GM18909 (cell line): ENCODE results near the gene DRG1.
"Not testable (repeated sequence)": the region's sequence is repeated elsewhere in the genome, so short reads cannot be mapped to it uniquely, and the experiment has no call there.

Source experiments
- ATAC-seq: cut with Tn5 transposase; IDR thresholded peaks from one replicate; pipeline ENCODE4 v1.9.1; 2021; ENCODE audit warnings: mild to moderate bottlenecking; ENCODE audit not compliant: unreplicated experiment, poor library complexity

Gene DRG1

GRCh38 chr22:31441652-31442051, 42.2 kb downstream of the DRG1 start:
- ATAC-seq = no peak

GRCh38 chr22:31442768-31443489, 43.5 kb downstream of the DRG1 start:
- ATAC-seq = no peak

DNA sequence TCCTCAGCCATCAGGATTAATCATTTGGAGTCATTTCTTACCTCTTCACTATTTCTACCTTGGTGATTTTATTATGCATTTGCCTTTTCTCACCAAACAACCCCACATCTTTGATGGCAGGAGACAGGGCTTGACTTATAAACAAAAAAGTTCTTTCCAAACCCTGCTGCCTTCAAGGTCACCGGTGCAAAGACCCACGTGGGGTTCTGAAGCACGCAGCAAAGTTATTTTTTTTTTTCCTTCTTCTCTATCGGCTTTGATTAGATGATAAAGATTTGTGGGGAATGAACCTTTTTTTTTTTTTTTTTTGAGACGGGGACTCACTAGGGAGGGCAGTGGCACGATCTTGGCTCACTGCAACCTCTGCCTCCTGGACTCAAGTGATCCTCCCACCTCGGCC, 44.1 kb downstream of the DRG1 start:
- no peak for ATAC-seq

DNA sequence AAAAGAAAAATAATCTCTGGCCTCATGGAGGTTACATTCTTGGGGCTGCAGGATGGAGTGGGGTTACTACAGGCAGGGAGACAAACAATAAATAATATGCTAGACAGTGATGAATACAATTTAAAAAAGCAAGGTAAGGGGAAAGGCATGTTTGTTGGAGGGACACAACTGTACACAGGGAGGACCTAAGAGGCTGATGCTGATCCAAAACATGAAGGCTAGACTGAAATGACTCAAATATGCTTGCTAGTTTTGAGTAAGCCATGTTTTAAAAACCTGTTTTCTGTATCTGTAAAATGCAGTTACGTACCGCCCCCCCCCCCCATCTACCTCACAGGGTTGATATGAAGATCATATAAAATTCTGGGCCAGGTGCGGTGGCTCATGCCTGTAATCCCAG, 46.2 kb downstream of the DRG1 start:
- no peak for ATAC-seq

- ATAC-seq = no peak
Observed at GRCh38 chr22:31446208-31446607, 46.8 kb downstream of the DRG1 start.

- no peak for ATAC-seq
Observed at GRCh38 chr22:31446767-31447166, 47.4 kb downstream of the DRG1 start.

GRCh38 chr22:31447337-31447736, 47.9 kb downstream of the DRG1 start:
- no peak for ATAC-seq

DNA sequence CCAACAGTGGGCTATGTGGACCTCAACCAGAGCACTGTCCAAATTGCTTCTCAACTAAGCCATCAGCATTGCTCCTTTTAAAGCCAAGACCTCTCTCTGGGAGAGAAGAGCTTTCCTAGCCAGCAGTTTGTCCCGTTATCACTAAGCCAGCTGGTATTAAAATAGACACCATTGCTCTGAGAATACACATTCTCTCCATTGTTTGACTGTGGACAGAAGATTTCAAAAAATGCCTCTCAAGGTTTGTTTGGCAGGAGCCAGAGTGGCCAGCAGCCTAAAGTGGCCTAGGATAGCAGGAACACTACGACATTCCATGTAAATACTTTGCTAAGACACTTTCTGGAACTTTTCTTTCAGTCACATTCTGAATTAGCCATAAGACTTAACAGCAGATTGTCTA, 49.0 kb downstream of the DRG1 start:
- no peak for ATAC-seq

- ATAC-seq = no peak
Observed at GRCh38 chr22:31449506-31449905, 50.1 kb downstream of the DRG1 start.

DNA sequence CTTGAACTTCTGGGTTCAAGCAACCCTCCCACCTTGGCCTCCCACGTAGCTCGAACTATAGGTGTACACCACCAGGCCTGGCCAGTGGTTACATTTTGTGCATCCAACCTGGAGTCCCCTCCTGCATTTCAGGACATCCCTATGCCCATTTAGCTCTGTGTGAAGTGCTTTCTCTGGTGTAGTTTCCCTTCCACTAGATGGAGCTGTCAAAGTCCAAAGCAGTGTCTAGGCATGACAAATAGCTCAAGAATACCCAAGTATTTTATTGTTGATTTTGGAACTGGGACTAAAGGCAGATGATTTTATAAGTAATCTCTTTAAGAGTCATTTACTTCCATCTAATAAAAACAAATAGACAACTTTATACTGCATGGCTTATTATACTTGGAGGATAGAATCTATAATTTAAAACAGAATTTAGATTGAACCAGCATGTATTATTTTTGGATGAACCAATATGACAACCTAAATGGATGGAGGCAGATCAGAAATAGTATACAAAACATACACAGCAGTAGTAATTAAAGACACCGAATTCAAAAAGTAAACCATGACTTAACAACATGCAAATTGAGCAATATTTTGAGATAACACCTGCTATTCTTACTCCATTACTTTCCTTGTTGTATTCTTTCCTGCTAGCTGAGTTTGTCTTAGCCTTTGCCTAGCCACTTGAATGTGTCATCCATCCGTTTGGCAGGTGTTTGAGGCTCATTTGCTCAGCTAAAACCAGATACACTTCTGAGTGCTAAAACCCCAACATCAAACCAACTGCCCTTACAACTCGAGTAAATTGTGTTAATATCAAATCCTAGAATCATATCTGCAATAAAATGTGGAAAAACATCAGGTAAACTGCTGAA, 52.5 kb downstream of the DRG1 start:
- no peak for ATAC-seq

- no peak for ATAC-seq
Observed at GRCh38 chr22:31461699-31462098, 62.3 kb downstream of the DRG1 start.

DNA sequence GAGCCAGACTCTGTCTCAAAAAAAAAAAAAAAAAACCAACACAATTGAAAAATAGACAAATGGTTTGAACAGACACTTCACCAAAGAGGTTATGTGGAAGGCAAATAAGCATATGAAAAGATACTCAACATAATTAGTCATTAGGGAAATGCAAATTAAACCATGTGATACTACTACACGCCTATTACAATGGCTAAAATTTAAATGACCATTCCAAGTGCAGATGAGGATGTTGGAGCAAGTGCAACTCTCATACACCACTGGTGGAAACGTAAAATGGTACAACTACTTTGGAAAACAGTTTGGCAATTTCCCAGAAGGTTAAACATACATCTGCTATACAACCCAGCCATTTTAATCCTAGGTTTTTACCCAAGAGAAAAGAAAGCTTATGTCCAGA, 65.9 kb downstream of the DRG1 start:
- no peak for ATAC-seq

GRCh38 chr22:31474743-31475142, 75.3 kb downstream of the DRG1 start:
- ATAC-seq = no peak

DNA sequence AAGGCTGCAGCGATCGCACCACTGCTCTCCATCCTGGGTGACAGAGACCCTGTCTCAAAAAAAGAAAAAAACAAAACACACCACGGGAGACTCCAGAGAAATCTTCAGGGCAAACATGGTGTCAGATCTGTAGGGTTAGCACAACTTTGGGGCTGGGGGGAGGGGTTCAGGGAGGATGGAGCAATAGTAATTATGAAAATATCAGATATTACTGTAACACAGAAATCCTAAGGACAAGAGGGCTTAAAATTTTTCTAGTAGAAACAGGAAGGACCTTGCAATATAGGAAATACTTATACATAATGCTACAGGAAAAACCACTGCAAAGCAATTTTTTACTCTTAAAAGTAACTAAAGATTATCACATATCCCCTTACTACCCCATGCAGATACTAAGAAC, 76.4 kb downstream of the DRG1 start:
- no peak for ATAC-seq

DNA sequence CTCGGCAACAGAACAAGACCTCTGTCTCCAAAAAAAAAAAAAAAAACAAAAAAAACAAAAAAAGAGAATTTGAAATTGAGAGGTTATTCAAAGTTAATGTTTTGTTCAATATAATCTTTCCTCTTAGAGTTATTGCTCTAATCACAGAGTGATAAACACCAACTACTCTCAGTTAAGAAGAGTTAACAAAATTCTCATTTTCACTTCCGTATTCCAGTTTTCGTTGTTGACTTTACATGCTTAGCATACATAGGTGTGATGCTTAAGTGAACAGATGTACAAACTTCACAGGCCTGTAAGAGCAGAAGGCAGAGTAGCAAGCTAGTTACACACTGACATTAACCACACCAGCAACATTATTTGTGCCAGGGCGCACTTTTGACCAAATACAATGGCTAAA, 77.9 kb downstream of the DRG1 start:
- ATAC-seq = no peak

DNA sequence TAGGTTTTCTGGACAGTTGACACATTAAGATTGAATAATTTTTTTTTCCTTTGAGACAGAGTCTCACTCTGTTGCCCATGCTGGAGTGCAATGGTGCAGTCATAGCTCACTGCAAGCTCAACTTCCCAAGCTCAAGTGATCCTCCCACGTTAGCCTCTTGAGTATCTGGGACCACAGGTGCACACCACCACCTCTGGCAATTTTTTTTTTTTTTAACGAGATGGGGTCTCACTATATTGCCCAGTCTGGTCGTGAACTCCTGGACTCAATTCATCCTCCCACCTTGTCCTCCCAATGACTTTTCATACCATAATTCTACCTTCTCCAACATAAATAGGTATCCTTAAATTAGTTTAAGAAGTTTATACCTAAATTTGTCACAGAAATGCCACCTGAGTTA, 81.7 kb downstream of the DRG1 start:
- no peak for ATAC-seq

- ATAC-seq = not testable (repeated sequence)
Observed at GRCh38 chr22:31482470-31482869, 83.1 kb downstream of the DRG1 start.
